GM18873 (cell line): Measurements from ENCODE around the gene CDC27.
"Not testable (repeated sequence)": the region's sequence is repeated elsewhere in the genome, so short reads cannot be mapped to it uniquely, and the experiment has no call there.

ENCODE experiments used
- ATAC-seq: cut with Tn5 transposase; IDR thresholded peaks from one replicate; pipeline ENCODE4 v1.9.1; 2021; ENCODE audit warnings: mild to moderate bottlenecking, moderate library complexity, moderate number of reproducible peaks; ENCODE audit not compliant: unreplicated experiment, low FRiP score

CDC27 gene

DNA sequence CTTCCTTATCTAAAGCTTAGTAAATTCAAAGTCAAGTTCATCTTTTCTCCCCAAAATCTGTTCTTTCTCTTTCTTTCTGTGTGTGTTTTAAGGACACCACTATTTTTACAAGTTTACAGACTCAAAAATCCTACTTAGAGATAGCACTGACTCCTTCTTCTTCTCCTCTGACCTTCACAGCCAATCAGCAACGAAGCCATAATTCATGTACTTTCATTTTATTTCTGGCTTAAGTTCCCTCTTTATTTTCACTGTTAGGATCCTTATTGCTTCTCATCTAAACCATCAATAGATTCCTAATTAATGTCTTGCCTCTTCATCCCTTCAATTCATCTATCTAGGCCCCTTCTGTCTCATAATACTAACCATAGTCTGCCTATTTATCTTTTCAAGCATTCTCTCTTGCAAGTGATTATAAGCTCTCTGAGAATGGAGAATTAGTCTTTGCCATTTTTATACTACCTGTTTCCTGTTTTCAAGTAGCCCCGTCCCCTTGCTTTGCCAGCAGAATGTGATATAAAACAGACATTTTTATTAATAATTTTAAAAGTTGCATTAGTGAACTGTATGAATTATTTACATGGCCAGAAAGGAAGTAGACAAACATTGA is 27.0 kb downstream of the CDC27 start:
- ATAC-seq: no peak

DNA sequence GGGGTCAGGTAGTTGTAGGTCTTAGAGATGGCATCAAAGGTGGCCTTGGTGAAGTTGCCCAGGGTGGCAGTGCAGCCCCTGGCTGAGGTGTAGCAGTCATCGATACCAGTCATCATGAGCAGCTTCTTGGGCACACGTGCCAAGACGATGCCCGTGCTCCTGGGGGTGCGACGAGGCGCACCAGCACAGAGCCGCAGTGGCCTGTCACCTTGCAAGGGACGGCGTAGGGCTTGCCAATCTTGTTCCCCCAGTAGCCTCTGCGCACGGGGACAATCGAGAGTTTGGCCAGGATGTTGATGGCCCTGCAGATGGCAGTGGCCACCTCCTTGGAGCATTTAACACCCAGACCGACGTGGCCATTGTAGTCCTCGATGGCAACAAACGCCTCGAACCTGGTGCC is 29.8 kb downstream of the CDC27 start:
- no peak for ATAC-seq

DNA sequence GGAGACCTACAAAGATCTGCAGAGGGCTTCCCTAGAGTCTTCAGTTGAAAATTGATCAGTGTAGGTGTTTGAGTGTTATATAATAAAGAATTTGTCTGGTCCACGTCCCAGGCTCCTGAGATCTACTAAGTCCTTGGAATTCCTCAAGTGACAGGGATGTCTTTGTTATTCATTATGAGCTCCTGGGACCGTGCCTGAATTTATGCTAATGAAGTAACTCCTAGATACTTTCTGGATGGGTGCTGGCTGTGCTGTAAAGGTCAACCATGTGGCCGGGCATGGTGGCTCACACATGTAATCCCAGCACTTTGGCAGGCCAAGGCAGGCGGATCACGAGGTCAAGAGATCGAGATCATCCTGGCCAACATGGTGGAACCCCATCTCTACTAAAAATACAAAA is 43.7 kb downstream of the CDC27 start:
- ATAC-seq: no peak

DNA sequence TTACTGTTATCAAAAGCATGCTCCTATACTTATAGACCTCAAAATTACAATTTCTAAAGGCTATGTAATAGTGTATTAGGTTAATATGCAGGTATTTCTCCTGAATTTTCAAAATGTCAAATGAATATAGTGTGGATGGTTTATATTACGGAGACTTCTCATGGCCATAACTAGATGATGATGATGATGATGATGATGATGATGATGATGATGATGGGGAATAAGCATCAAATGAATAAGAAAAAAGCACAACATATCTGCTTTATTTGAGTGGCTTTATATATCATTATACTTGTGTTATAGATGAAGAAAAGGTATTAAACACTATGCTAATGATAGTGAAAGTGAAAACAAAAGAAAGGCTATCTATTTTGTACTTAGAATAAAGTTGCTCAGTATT is 53.9 kb downstream of the CDC27 start:
- ATAC-seq: no peak

DNA sequence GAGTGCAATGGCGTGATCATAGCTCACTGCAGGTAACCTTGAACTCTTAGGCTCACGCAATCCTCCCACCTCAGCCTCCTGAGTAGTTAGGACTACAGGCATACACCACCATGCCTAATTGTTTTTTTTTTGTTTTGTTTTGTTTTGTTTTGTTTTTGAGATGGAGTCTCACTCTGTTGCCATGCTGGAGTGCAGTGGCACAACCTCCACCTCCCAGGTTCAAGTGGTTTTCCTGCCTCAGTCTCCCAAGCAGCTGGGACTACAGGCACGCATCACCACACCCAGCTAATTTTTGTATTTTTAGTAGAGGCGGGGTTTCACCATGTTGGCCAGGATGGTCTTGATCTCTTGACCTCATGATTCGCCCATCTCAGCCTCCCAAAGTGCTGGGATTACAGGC is 54.7 kb downstream of the CDC27 start:
- not testable (repeated sequence) for ATAC-seq

DNA sequence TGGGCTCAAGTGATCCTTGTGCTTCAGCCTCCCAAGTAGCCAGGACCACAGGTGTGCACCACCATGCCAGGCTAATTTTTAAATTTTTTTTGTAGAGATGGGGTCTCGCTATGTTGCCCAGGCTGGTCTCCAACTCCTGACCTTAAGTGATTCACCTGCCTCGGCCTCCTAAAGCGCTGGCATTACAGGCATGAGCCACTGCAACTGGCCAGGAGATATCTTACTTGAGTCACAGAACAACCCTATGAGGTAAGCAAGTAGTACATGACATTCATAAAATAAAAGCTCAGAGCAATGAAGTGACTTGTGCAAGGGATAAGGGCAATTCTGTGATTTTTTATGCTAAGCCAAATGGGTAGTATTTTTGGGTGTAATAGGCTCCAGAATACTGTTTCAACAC is 57.3 kb downstream of the CDC27 start:
- ATAC-seq: no peak

DNA sequence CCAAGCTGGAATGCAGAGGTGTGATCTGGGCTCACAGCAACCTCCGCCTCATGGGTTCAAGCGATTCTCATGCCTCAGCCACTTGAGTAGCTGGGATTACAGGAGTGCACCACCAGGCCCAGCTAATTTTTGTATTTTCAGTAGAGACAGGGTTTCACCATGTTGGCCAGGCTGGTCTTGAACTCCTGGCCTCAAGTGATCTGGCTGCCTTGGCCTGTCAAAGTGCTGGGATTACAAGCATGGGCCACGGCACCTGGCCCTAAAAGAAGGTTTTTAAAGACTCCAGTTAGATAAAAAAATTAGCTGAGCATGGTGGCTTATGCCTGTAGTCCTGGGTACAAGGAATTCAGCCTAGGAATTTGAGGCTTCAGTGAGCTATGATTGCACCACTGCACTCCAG is 62.3 kb downstream of the CDC27 start:
- not testable (repeated sequence) for ATAC-seq

DNA sequence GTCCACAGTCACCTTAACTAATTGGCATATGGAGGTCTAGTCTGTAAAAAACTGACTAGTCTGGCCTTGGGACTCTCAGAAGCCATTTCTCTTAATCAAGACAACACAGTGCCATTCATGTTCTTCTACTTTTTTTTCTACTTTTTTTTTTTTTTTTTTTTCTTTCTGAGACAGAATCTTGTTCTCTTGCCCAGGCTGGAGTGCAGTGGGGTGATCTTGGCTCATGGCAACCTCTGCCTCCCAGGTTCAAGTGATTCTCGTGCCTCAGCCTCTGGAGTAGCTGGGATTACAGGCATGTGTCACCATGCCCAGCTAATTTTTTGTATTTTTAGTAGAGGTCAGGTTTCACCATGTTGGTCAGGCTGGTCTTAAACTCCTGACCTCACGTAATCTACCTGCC is 65.8 kb downstream of the CDC27 start:
- not testable (repeated sequence) for ATAC-seq

DNA sequence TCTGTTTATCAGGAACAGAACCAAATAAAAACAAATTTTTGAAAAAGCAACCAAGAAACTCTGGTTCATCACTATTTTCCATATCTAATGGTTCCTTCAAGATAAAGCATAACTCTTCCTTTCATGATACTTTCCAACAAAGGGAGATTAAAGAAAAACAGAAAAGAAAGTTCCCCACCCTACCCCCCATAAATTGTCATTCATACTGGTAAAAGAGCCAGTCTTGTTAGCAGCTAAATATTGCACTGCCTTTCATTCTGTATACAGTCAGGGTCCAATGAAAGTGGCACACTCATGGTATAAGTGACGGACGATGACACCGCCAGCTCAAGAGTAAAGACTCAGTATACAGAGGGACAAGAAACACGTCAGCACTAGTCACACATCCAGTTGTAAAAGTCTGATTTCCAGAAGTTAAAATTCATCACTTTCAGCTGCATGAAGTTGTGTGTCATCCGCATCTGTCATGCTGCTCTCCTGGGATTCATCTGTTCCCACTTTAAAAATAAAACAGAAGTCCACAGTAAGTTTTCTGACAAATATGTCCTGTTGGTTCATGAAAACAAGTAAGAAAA is 68.5 kb downstream of the CDC27 start:
- ATAC-seq: no peak

DNA sequence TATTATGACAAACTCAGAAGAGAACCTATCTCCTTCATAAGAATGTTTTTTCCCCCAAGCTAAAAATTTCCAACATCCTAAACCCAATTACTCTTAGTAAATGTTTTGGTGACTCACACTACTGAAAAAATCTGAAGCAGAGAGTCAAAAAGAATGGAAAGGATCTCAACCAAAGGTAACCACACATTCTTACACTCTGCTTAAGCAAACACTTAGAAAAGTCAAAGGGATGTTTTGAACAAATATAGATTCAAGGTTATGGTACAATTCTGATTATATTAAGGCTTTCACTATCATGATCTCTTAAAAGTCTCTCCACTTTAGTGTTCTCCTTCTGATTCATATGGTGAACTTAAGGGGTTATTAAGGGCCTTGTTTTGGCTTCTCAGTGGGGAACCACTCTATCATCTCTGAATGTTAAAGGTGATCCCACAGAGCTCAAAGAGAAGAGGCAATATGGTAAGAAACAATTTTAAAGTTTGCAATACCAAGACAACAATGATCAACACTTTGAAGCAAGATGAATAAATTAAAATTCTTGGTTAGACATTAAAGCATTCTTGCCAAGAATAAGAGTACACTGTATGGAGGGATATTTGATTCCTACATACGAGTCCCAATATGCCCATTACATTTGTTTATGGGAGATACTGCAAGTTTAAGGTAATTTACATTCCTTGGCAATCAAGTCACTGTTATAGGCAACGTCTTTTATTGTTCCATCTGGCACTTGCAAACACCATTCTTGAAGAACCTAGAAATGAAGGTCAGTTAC is 69.2 kb downstream of the CDC27 start:
- no peak for ATAC-seq

DNA sequence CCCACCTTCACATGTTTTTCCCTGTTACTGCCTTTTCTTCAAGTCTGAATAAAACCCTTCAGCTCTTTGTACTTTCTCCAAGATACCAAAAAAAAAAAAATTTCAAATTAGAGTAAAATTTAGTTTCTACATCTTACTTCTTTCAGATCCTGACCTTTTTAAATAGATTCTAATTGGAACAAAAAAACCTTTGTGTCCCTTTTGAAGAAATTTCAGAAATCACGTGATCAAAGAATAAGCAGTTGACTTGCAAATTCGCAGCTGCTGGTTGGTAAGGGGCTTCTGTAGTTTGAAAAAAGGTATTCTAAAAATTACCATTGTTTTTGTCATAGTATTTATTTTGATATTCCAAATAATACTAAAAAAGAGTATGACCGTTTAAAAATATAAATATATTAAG is 71.7 kb downstream of the CDC27 start:
- no peak for ATAC-seq

DNA sequence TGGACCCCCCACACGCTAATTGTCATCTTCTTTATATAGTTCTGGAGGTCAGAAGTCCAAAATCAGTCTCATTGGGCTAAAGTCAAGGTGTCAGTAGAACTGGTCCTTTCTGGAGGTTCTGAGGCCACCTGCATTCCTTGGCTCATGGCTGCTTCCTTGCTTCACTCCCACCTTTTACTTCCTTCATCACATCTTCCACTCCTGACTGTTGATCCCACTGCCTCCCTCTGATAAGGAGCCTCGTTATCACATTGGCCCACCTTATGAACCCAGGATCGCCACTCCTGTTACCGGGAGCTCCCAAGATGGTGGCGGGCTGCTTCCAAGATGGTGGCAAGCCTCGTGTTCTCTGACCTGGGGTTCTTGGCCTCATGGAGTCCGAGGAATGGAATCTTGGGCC is 83.0 kb downstream of the CDC27 start:
- no peak for ATAC-seq

DNA sequence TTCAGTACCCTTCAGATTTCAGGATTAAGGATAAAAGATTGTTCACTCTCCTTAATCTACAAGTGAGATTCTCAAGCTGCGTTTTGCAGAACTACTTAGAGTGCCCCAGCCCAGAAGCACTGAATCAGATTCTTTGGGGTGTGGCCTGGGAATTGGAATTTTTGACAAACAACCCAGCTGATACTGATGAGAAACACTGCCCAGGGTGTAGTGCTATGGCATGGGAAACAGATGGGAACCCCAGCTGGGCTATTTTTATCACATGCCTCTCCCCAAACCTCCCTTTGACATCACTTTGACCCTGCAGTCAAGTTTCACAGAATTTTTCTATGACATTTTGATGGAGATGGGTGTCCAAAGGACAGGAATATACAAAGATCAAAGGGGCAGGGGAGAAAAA is 83.8 kb downstream of the CDC27 start:
- ATAC-seq: not testable (repeated sequence)

DNA sequence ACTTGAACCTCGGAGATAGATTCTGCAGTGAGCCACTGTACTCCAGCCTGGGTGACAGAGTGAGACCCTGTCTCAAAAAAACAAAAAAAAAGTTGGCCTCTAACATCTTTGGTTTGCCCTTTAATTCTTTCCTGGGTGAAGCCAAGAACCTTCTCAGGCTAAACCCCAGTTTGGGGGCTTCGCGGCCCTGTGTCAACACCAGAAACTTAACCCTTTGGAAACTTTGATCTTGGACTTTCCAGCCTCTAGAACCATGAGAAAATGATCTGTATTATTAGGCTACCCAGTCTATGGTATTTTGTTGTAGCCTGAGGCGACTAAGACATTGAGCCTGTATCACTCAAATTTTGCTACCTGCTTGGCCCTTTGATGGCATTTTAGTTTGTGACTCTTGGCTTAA is 86.2 kb downstream of the CDC27 start:
- no peak for ATAC-seq

DNA sequence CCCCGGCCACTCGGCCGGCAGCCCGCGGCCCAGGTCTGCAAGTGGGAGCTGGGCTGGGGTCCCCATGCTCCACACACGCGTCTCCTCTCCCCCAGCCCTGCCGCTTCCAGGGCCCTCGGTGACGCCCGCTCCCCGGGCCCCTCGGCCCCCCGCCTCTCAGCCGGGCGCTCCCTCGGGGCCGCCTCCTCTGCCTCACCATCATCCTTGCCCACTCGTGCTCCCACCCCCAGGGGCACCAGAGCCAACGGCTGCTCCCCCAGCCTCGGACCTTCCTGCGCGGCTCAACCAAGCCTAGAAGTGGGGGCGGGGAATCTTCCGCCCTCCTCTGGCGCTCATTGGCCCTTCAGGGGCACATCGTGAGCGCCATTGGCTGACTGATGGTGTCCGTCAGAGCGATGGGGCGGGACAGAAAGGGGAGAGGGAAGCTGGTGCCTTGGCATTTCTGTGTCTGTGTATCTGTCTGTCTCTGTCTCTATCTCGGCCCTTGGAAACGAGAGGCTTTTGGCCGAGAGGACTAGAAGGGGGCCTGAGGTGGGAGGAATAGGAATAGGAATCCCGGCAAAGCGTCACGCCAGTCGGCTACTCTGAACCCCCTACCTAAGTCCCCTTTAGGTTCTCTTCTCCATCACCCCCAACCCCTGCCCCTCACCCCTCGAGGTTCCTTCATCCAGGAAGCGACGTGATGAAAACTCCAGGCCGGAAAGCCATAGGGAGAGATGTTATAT is 88.9 kb downstream of the CDC27 start:
- ATAC-seq: peak; percentile 76

DNA sequence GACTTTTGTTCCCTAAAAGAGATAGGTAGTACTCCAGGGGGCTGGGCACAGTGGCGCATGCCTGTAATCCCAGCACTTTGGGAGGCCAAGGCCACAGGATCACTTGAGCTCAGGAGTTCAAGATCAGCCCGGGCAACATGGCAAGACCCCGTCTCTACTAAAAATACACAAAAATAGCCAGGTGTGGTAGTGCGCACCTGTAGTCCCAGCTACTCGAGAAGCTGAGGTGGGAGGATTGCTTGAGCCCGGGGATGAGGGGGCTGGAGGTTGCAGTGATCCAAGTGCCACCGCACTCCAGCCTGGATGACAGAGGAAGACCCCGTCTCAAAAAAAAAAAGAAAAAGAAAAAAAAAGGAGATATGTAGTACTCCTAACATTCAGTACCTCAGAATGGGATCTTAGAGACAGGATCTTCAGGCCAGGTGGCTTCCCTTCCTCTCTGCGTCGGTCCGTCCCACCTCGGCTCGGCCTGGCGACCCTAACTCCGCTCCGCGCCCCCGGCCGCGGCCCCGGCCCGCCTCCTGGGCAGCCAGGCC is 89.6 kb downstream of the CDC27 start:
- peak; percentile 7 for ATAC-seq

DNA sequence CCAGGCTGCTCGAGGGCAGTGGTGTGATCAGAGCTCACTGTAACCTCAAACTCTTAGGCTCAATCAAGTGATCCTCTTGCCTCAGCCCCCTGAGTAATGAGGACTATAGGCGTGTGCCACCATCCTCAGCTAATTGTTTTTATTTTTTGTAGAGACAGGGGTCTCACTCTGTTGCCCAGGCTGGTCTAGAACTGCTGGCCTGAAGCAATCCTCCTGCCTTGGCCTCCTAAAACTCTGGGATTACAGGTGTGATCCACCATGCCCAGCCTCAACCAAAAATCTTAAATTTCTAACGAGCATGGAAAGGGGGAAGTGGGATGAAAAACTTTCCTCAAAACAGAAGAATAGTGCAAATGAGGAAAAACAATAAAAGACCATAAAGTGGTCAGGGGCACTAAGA is 92.8 kb downstream of the CDC27 start:
- ATAC-seq: no peak

DNA sequence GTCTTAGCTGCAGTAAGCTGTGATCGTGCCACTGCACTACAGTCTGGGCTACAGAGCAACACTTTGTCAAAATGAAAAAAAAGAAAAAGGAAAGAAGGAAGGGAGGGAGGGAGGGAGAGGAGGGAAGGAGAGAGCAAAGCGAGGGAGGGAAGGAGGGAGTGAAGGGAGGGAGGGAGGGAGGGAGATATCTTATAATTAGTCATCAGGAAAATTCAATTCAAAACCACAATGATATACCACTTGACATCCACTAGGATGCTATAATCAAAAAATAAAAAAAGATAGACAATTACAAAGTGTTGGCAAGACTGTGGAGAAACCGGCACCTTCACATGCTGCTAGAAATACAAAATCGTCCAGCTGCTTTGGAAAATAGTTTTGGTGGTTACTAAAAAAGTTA is 93.8 kb downstream of the CDC27 start:
- ATAC-seq: no peak

DNA sequence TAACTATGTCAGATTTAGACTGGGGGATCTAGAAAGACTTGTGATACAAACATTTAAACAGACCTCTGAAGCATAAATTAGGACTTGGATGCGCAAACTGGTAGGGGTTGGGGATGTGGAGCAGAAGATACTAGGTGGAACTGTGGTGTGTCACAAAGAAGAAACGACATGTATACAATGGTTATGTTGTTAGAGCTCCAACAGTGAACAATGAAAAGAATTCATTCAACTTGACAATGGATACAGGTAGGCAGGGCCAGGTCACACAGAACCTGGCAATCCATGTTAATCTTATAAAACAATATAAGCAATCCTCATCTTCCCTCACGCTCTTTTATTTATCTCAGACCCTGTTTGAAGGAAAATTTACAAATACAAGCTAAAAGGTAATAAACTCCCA is 102.0 kb downstream of the CDC27 start:
- no peak for ATAC-seq

DNA sequence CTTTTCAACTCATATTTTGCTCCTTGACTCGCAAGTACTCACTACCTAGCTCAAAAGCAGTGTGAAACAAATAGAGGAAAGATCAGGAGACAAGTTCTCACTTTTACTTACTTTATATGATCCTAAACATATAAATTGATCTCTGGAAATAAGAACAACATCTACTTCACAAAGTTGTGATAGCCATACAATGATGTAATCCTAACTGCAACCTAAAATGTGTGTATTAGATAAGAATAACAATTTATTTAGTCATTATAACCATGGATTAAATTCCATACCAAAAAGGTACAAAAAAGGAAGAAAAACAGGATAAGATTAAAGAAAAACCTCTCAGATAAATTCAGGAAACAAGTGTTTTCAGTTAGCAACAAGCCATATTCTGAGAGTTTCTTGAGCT is 103.4 kb downstream of the CDC27 start:
- no peak for ATAC-seq

DNA sequence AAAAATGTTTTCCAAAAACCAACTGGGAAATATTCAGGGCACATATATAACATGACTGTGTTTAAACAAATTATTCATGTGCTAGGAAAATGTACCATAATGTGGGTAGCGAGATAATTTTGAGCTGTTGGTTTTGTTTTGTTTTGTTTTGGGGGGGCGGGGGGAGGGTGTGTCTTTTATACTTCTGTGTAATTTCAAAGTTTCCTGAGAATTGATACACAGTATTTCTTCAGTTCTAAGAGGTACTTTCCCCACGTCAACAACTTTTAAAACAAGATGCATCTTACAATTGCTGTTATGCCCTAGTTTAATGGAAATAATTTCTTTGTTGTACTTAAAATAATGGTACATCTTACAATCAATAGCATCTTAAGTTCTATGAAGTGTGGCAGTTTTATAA is 110.3 kb downstream of the CDC27 start:
- no peak for ATAC-seq
